Ishikawa (cell line): Measurements from ENCODE around the gene TRAF7.

ENCODE experiments used
- CEBPB ChIP-seq: IDR thresholded peaks from 2 replicates; pipeline ENCODE4 v1.6.1; 2012
- CREB1 ChIP-seq: IDR thresholded peaks from 2 replicates; pipeline ENCODE4 v1.6.1; 2012; ENCODE audit warnings: low read depth
- EGR1 ChIP-seq: IDR thresholded peaks from 2 replicates; pipeline ENCODE4 v1.6.1; 2012
- EP300 ChIP-seq: IDR thresholded peaks from 2 replicates; pipeline ENCODE4 v1.6.1; 2012; ENCODE audit warnings: borderline replicate concordance
- FOXM1 ChIP-seq: IDR thresholded peaks from 2 replicates; pipeline ENCODE4 v1.6.1; 2012; ENCODE audit warnings: low read depth, borderline replicate concordance
- NFIC ChIP-seq: IDR thresholded peaks from 2 replicates; pipeline ENCODE4 v1.6.1; 2012
- RAD21 ChIP-seq: IDR thresholded peaks from 2 replicates; pipeline ENCODE4 v1.6.1; 2012; ENCODE audit warnings: low read depth
- TAF1 ChIP-seq: IDR thresholded peaks from 2 replicates; pipeline ENCODE4 v1.6.1; 2012; ENCODE audit warnings: low read depth, mild to moderate bottlenecking
- TCF12 ChIP-seq: IDR thresholded peaks from 2 replicates; pipeline ENCODE4 v1.6.1; 2012; ENCODE audit warnings: low read depth
- TEAD4 ChIP-seq: IDR thresholded peaks from 2 replicates; pipeline ENCODE4 v1.6.1; 2012
- YY1 ChIP-seq: IDR thresholded peaks from 2 replicates; pipeline ENCODE4 v1.6.1; 2012; ENCODE audit warnings: low read depth
- ZBTB7A ChIP-seq: IDR thresholded peaks from 2 replicates; pipeline ENCODE4 v1.6.1; 2012; ENCODE audit warnings: low read depth
- TF ChIP-seq, protein P1 (sequence below): IDR thresholded peaks from 2 replicates; pipeline ENCODE4 v1.6.1; 2012
- TF ChIP-seq, protein P2 (sequence below): IDR thresholded peaks from 2 replicates; pipeline ENCODE4 v1.6.1; 2012
- TF ChIP-seq, protein P3 (sequence below): IDR thresholded peaks from 2 replicates; pipeline ENCODE4 v1.6.1; 2012; ENCODE audit warnings: low read depth, mild to moderate bottlenecking

TRAF7 gene

DNA sequence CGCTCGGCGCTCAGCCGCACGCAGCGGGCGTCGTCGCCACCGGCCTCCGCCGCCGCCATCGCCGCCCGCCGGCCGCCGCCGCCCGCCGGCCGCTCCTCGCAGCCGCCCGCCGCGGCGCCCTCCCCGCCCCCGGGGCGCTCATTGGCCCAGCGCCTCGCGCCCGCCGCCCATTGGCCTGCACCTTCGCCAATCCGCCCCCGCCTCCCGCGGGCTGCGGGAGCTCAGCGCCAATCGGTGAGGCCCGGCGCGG, 59.1 kb downstream of the TRAF7 start, which contains the start of gene PGP:
TSS of gene PGP (minus strand) at position 122 of the 250 bp plus-strand sequence. CDS start at position 59, 63 bp downstream.
- no peak for TF ChIP-seq RAD21
- TF ChIP-seq EGR1: peak; percentile 67; the same call in 1 of the 2 replicates
- TF ChIP-seq TCF12: no peak
- TF ChIP-seq, protein P1, sequence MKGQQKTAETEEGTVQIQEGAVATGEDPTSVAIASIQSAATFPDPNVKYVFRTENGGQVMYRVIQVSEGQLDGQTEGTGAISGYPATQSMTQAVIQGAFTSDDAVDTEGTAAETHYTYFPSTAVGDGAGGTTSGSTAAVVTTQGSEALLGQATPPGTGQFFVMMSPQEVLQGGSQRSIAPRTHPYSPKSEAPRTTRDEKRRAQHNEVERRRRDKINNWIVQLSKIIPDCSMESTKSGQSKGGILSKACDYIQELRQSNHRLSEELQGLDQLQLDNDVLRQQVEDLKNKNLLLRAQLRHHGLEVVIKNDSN: no peak
- TF ChIP-seq, protein P2, sequence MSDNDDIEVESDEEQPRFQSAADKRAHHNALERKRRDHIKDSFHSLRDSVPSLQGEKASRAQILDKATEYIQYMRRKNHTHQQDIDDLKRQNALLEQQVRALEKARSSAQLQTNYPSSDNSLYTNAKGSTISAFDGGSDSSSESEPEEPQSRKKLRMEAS: no peak
- TF ChIP-seq, protein P3, sequence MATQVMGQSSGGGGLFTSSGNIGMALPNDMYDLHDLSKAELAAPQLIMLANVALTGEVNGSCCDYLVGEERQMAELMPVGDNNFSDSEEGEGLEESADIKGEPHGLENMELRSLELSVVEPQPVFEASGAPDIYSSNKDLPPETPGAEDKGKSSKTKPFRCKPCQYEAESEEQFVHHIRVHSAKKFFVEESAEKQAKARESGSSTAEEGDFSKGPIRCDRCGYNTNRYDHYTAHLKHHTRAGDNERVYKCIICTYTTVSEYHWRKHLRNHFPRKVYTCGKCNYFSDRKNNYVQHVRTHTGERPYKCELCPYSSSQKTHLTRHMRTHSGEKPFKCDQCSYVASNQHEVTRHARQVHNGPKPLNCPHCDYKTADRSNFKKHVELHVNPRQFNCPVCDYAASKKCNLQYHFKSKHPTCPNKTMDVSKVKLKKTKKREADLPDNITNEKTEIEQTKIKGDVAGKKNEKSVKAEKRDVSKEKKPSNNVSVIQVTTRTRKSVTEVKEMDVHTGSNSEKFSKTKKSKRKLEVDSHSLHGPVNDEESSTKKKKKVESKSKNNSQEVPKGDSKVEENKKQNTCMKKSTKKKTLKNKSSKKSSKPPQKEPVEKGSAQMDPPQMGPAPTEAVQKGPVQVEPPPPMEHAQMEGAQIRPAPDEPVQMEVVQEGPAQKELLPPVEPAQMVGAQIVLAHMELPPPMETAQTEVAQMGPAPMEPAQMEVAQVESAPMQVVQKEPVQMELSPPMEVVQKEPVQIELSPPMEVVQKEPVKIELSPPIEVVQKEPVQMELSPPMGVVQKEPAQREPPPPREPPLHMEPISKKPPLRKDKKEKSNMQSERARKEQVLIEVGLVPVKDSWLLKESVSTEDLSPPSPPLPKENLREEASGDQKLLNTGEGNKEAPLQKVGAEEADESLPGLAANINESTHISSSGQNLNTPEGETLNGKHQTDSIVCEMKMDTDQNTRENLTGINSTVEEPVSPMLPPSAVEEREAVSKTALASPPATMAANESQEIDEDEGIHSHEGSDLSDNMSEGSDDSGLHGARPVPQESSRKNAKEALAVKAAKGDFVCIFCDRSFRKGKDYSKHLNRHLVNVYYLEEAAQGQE: no peak
- no peak for TF ChIP-seq ZBTB7A
- TF ChIP-seq YY1: 0 out of 2 replicates have a peak, but pooled peaks have one; percentile 45
- no peak for TF ChIP-seq NFIC
- TF ChIP-seq TEAD4: no peak
- TF ChIP-seq EP300: no peak
- no peak for TF ChIP-seq TAF1

DNA sequence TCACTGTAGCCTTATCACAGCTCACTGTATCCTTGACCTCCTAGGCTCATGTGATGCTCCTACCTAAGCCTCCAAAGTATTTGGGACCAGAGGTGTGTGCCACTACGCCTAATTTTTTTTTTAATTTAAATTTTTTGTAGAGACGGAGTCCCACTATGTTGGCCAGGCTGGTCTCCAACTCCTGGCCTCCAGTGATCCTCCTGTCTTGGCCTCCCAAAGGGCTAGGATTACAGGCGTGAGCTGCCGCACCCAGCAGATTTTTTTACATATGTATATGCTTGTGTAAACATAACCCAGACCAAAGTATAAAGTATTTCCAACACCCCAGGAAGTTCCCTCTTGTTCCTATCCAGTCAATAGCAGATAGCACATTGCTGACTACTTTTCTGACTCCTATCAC, 60.7 kb downstream of the TRAF7 start:
- TF ChIP-seq ZBTB7A: no peak
- no peak for TF ChIP-seq TCF12
- TF ChIP-seq CREB1: no peak
- no peak for TF ChIP-seq EP300
- TF ChIP-seq CEBPB: no peak
- no peak for TF ChIP-seq TAF1
- TF ChIP-seq FOXM1: no peak
- no peak for TF ChIP-seq NFIC
- TF ChIP-seq EGR1: no peak
- TF ChIP-seq, protein P2: no peak
- no peak for TF ChIP-seq TEAD4
- TF ChIP-seq, protein P1: no peak
- no peak for TF ChIP-seq RAD21
- TF ChIP-seq, protein P3: no peak

DNA sequence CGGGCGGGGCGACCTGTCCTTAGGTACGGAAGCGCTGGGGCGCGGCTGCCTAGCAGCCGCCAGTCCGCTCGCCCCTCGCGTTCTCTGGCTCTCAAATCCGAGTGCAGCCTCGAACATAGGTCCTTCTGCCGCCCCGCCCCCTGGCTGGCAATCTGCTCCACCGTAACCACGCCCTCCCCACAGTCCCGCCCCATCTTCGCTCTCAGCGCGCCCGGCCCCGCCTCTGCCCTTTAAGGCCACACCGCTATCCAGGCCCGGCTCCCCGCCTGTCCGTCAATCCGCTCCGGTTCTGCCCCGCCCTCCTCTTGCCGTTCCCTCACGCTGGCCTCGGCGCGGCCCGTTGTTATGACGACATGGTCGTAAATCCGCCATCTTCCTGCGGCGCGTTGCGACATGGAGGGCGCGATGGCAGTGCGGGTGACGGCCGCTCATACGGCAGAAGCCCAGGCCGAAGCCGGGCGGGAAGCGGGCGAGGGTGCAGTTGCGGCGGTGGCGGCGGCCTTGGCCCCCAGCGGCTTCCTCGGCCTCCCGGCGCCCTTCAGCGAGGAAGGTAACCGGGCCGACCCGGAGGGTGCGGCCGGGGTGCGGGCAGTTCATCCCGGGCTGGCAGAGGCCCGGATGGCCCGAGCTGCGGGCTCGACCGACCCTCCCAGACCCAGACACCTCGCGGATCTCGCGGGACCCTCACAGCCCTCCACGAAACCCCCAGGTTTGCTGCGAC, 67.8 kb downstream of the TRAF7 start, which contains the start of gene E4F1:
TSS of gene E4F1 (plus strand) at position 371 of the 721 bp plus-strand sequence. CDS start at position 394, 23 bp downstream.
- peak; percentile 90 for TF ChIP-seq CEBPB
- TF ChIP-seq, protein P1: 0 out of 2 replicates have a peak, but pooled peaks have one; percentile 33
- TF ChIP-seq FOXM1: no peak
- TF ChIP-seq, protein P3: no peak
- TF ChIP-seq TEAD4: peak; percentile 21
- TF ChIP-seq ZBTB7A: no peak
- no peak for TF ChIP-seq RAD21
- TF ChIP-seq EP300: no peak; the same call in 1 of the 2 replicates
- TF ChIP-seq NFIC: peak; percentile 24; the same call in 1 of the 2 replicates
- TF ChIP-seq TAF1: peak; percentile 94
- peak; percentile 43; the same call in 1 of the 2 replicates for TF ChIP-seq EGR1
- TF ChIP-seq, protein P2: peak; percentile 92
- peak; percentile 95 for TF ChIP-seq YY1
- TF ChIP-seq TCF12: 0 out of 2 replicates have a peak, but pooled peaks have one; percentile 10
- peak; percentile 87 for TF ChIP-seq CREB1
